Measurements from ENCODE around the gene CCDC197.

The CCDC197 gene

DNA sequence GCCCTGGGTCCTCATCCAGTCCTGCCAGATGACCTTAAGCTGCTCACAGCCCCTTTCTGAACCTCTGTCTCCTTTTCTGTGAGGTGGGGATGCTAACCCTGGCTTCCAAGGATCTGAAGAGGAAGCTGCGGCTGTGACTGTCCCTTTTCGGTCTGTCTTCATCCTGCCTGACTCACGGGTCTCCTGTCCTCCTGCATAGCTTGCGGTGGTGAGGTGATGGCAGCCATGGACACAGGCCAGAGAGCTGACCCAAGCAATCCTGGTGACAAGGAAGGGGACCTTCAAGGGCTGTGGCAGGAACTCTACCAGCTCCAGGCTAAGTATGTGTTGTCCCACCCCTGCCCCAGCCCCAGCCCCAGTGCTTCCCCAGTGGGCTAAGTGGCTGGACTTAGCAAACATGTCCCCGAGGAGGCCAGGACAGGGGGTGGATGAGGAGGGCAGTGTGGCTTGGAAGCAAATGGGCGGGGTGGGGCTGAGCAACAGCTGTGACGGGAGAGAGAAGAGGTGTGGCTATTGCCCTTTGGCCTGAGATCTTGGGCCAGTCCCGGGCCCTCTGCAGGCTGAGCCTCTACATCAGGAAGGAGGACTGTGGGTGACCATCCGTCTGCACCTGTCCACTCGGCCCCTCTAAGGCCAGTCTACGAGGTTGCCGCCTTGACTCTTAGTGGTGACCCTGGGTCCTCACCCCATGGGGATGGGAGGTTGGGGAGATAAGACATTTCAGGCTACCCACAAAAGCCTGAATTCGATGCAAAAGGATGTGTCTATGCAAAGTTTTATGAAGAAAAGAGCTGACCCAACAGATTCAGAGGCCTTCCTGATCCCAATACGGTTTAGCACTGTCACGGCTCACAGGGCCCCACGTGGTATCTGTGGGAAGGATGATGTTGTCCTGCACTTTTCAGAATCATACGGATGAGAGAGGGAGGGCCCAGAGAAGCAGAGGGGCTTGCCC, 1.1 kb downstream of the CCDC197 start:
- Histone ChIP-seq H3K9ac (ENCODE audit: low read depth, low read length) (no peak overlapping the region), H3K27me3 (ENCODE audit: insufficient read depth, low read length) (peaks cover 7% of the 10 kb centered on the region), H3K4me3 (ENCODE audit: low read length) (no peak overlapping the region), H3K27ac (ENCODE audit: low read length) (no peak overlapping the region), H3K36me3 (ENCODE audit: insufficient read depth, low read depth, low read length) (no peaks in the 10 kb centered on the region), H3K9me3 (ENCODE audit: insufficient read depth, low read depth, low read length) (no peaks in the 10 kb centered on the region), H3K4me1 (ENCODE audit: insufficient read depth, low read length) (peaks cover 3% of the 10 kb centered on the region; the same call in 1 of the 2 replicates)

DNA sequence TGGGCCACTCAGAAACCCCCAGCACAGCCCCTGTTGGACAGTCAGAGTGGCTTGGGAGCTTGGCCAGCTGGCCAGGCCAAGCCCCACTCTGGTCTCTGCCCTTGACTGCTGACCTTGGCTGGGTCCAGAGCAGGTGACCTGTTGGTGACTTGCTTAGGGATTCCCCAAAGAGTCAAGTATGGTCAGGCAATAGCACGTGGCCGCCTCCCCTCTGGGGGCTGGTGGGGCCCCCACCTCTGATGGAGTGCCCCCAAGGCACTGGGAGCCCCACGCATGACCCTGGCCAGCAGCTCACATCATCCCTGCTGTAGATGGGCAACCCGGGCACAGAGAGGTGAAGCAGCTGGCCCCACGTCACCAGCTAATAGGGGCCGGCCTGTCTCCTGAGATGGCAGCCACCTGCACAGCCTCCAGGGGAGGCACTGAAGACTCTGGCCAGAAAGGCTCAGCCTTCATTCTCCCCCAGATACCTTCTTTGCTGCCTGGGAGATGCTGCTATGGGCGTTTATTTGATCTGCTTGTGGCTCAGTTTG, 1.8 kb downstream of the CCDC197 start:
- Histone ChIP-seq H3K27me3 (ENCODE audit: insufficient read depth, low read length) (peaks cover 7% of the 10 kb centered on the region), H3K9me3 (ENCODE audit: insufficient read depth, low read depth, low read length) (no peaks in the 10 kb centered on the region), H3K36me3 (ENCODE audit: insufficient read depth, low read depth, low read length) (no peaks in the 10 kb centered on the region), H3K4me3 (ENCODE audit: low read length) (no peak overlapping the region), H3K27ac (ENCODE audit: low read length) (no peak overlapping the region), H3K4me1 (ENCODE audit: insufficient read depth, low read length) (peaks cover 3% of the 10 kb centered on the region; the same call in 1 of the 2 replicates), H3K9ac (ENCODE audit: low read depth, low read length) (no peak overlapping the region)

DNA sequence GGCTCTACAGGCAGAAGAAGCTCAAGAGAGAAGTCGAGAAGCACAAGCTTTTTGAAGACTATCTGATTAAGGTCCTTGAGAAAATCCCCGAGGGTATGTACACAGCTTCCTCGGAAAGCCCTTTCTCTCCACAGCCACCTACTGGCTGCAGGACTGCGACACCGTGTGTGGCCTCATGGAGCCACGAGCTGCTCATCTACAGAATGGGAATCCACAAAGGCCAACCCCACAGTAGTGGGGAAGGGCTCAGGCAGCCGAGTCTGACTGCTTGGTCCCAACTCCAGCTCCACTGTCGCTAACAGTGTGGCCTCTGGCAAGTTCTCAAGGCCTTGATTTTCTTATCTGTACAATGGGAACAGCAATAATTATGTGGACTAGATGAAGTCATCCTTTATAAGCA, 2.5 kb downstream of the CCDC197 start:
- H3K27ac ChIP-seq (ENCODE audit: low read length): no peak overlapping the region
- no peak overlapping the region for H3K4me3 ChIP-seq (ENCODE audit: low read length)
- peaks cover 3% of the 10 kb centered on the region; the same call in 1 of the 2 replicates for H3K4me1 ChIP-seq (ENCODE audit: insufficient read depth, low read length)
- H3K9ac ChIP-seq (ENCODE audit: low read depth, low read length): no peak overlapping the region
- H3K27me3 ChIP-seq (ENCODE audit: insufficient read depth, low read length): peaks cover 7% of the 10 kb centered on the region
- H3K36me3 ChIP-seq (ENCODE audit: insufficient read depth, low read depth, low read length): no peaks in the 10 kb centered on the region
- H3K9me3 ChIP-seq (ENCODE audit: insufficient read depth, low read depth, low read length): no peaks in the 10 kb centered on the region

GRCh38 chr14:94000267-94000666, 3.2 kb downstream of the CCDC197 start:
- H3K4me3 ChIP-seq (ENCODE audit: low read length): no peak overlapping the region
- peaks cover 7% of the 10 kb centered on the region for H3K27me3 ChIP-seq (ENCODE audit: insufficient read depth, low read length)
- H3K9me3 ChIP-seq (ENCODE audit: insufficient read depth, low read depth, low read length): no peaks in the 10 kb centered on the region
- no peaks in the 10 kb centered on the region for H3K36me3 ChIP-seq (ENCODE audit: insufficient read depth, low read depth, low read length)
- H3K9ac ChIP-seq (ENCODE audit: low read depth, low read length): no peak overlapping the region
- H3K4me1 ChIP-seq (ENCODE audit: insufficient read depth, low read length): peaks cover 3% of the 10 kb centered on the region; the same call in 1 of the 2 replicates
- H3K27ac ChIP-seq (ENCODE audit: low read length): no peak overlapping the region

DNA sequence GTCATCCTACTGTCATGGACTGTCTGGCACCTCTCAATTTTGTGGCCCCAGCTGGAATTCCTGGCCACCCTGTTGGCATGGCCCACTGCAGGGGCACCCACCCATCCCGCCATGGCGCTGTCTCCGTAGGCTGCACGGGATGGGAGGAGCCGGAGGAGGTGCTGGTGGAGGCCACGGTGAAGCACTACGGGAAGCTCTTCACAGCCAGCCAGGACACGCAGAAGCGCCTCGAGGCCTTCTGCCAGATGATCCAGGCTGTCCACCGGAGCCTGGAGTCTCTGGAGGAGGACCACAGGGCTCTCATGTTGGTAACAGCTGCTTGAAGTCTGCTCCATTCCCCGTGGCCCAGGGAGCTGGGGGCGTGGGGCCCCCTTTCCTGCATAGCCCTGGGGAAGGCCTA, 3.9 kb downstream of the CCDC197 start:
- no peak overlapping the region for H3K27ac ChIP-seq (ENCODE audit: low read length)
- H3K4me1 ChIP-seq (ENCODE audit: insufficient read depth, low read length): no peaks in the 10 kb centered on the region
- H3K9ac ChIP-seq (ENCODE audit: low read depth, low read length): no peak overlapping the region
- peaks cover 7% of the 10 kb centered on the region for H3K27me3 ChIP-seq (ENCODE audit: insufficient read depth, low read length)
- H3K4me3 ChIP-seq (ENCODE audit: low read length): no peak overlapping the region
- no peaks in the 10 kb centered on the region for H3K36me3 ChIP-seq (ENCODE audit: insufficient read depth, low read depth, low read length)
- H3K9me3 ChIP-seq (ENCODE audit: insufficient read depth, low read depth, low read length): no peaks in the 10 kb centered on the region

DNA sequence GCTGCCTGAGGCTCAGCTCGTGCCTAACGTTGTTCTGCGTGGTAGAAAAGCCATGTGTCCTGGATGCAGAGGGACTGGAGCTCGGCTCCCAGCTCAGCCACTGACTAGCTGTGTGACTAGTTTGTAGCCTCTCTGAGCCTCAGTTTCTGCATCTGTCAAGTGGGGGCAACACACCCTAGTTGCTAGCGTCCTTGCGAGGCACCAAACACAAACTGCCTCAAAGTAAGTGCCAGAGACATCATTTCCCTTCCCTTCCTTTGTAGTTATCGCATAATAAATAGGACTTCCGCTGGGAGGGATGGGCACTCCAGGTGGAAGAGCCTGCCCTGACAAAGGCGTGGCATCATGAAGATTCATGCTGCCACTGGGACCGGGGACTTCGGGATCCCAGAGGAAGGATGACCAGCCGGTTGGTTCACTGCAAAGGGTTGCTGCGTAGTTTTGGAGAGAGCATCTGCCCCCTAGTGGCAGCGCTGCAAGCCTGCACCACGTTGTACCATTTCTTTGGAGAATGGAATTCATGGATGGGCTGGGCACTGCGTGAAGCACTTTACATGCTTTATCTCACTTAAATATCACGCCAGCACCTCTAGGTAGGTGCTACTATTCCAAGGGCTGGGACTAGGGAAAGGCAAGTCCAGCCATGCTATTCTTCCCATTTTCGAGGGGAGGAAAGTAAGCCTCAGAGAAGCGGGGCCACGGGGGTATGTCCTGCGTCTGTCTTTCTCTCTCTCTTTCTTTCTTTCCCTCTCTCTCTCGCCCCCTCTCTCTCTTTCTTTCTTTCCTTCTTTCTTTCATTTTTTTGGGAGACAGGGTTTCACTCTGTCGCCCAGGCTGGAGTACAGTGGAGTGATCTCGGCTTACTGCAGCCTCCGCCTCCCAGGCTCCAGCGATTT, 4.6 kb downstream of the CCDC197 start:
- no peak overlapping the region for H3K4me3 ChIP-seq (ENCODE audit: low read length)
- no peak overlapping the region for H3K27ac ChIP-seq (ENCODE audit: low read length)
- H3K36me3 ChIP-seq (ENCODE audit: insufficient read depth, low read depth, low read length): no peaks in the 10 kb centered on the region
- no peaks in the 10 kb centered on the region for H3K4me1 ChIP-seq (ENCODE audit: insufficient read depth, low read length)
- H3K9me3 ChIP-seq (ENCODE audit: insufficient read depth, low read depth, low read length): no peaks in the 10 kb centered on the region
- no peak overlapping the region for H3K9ac ChIP-seq (ENCODE audit: low read depth, low read length)
- H3K27me3 ChIP-seq (ENCODE audit: insufficient read depth, low read length): peaks cover 7% of the 10 kb centered on the region

- H3K27ac ChIP-seq (ENCODE audit: low read length): no peak overlapping the region
- no peaks in the 10 kb centered on the region for H3K4me1 ChIP-seq (ENCODE audit: insufficient read depth, low read length)
- H3K9ac ChIP-seq (ENCODE audit: low read depth, low read length): no peak overlapping the region
Observed at GRCh38 chr14:94003397-94003796, 6.3 kb downstream of the CCDC197 start.

DNA sequence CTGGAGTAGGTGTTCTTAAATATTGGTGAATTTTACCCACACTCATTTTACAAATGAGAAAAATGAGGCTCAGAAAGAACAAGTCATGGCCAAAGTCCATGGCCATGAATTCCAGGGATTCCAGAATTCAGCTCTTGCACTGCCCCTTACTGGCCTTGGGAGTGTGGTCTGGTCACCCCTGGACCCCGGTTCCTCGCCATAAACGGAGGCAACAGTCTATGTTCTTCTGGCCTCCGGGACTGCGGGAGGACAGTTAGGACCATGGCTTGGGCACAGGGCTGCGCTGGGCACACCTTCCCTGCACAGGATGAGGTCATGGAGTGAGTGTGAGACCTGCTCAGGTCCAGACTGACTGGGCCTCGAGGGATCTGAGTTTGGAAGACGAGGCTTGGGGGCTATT, 6.9 kb downstream of the CCDC197 start:
- no peaks in the 10 kb centered on the region for H3K9me3 ChIP-seq (ENCODE audit: insufficient read depth, low read depth, low read length)
- H3K4me1 ChIP-seq (ENCODE audit: insufficient read depth, low read length): no peaks in the 10 kb centered on the region
- H3K36me3 ChIP-seq (ENCODE audit: insufficient read depth, low read depth, low read length): no peaks in the 10 kb centered on the region
- peaks cover 7% of the 10 kb centered on the region for H3K27me3 ChIP-seq (ENCODE audit: insufficient read depth, low read length)
- no peak overlapping the region for H3K27ac ChIP-seq (ENCODE audit: low read length)
- no peak overlapping the region for H3K9ac ChIP-seq (ENCODE audit: low read depth, low read length)
- no peak overlapping the region for H3K4me3 ChIP-seq (ENCODE audit: low read length)

More at GRCh38 chr14:94003397-94003796, 6.3 kb downstream of the CCDC197 start:
- Histone ChIP-seq H3K27me3 (ENCODE audit: insufficient read depth, low read length) (peaks cover 7% of the 10 kb centered on the region), H3K36me3 (ENCODE audit: insufficient read depth, low read depth, low read length) (no peaks in the 10 kb centered on the region), H3K4me3 (ENCODE audit: low read length) (no peak overlapping the region), H3K9me3 (ENCODE audit: insufficient read depth, low read depth, low read length) (no peaks in the 10 kb centered on the region)

DNA sequence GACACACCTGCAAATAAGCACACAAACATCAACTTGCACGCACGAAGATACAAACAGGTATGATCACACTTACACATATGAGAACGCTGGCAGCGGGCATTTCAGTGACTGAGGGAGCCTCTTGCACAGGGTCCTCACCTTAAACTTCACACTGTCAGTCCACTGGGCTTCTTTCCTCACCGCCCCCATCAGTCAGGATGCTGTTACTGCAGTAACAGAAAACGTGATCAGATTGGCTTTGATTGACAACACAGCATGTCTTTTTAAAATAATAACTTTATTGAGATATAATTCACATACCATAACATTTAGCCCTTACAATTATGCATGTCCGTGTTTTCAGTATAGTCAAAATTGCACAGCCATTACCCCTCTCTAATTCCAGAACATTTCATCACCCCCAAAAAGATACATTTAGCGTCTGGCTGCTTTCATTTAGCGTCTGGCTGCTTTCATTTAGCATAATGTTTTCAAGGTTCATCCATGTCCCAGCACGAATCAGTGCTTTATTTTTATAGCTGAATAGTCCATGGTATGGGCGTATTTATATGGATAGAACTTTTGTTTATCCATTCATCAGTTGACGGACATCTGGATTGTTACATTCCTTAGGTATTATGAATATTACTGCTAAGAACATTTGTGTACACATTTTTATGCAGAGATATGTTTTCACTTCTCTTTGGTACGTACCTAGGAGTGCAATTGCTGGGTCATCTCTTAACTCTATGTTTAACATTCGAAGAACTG, 8.4 kb downstream of the CCDC197 start:
- peaks cover 7% of the 10 kb centered on the region for H3K27me3 ChIP-seq (ENCODE audit: insufficient read depth, low read length)
- H3K36me3 ChIP-seq (ENCODE audit: insufficient read depth, low read depth, low read length): no peaks in the 10 kb centered on the region
- H3K9me3 ChIP-seq (ENCODE audit: insufficient read depth, low read depth, low read length): no peaks in the 10 kb centered on the region
- H3K27ac ChIP-seq (ENCODE audit: low read length): no peak overlapping the region
- H3K9ac ChIP-seq (ENCODE audit: low read depth, low read length): no peak overlapping the region
- no peaks in the 10 kb centered on the region for H3K4me1 ChIP-seq (ENCODE audit: insufficient read depth, low read length)
- no peak overlapping the region for H3K4me3 ChIP-seq (ENCODE audit: low read length)

- H3K4me3 ChIP-seq (ENCODE audit: low read length): no peak overlapping the region
Observed at GRCh38 chr14:94008234-94008633, 11.1 kb downstream of the CCDC197 start.

DNA sequence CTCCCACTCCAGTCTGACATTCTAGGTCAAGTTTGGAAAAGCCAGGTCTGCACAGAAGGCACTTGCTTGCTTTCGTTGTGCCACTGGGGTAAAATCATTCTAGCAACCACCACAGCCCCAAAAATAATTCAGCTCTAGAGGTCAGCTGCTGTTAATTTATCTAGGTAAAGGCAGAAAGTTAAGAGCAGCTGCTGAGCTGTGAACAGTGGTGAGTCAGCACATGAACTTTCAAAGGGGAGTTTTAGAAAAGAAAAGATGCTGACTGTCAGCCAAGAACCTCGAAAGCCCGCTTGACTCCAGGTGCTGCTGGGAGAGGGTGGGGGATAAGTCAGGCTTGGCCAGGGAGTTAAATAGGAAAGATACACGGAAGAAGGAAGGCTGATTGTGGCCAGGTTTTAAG, 12.7 kb downstream of the CCDC197 start:
- H3K9me3 ChIP-seq (ENCODE audit: insufficient read depth, low read depth, low read length): no peaks in the 10 kb centered on the region
- H3K4me1 ChIP-seq (ENCODE audit: insufficient read depth, low read length): no peaks in the 10 kb centered on the region
- no peak overlapping the region for H3K4me3 ChIP-seq (ENCODE audit: low read length)
- H3K9ac ChIP-seq (ENCODE audit: low read depth, low read length): no peak overlapping the region
- H3K27me3 ChIP-seq (ENCODE audit: insufficient read depth, low read length): no peaks in the 10 kb centered on the region
- no peaks in the 10 kb centered on the region for H3K36me3 ChIP-seq (ENCODE audit: insufficient read depth, low read depth, low read length)
- H3K27ac ChIP-seq (ENCODE audit: low read length): no peak overlapping the region

More at GRCh38 chr14:94008234-94008633, 11.1 kb downstream of the CCDC197 start:
- Histone ChIP-seq H3K27me3 (ENCODE audit: insufficient read depth, low read length) (no peaks in the 10 kb centered on the region), H3K4me1 (ENCODE audit: insufficient read depth, low read length) (no peaks in the 10 kb centered on the region), H3K9me3 (ENCODE audit: insufficient read depth, low read depth, low read length) (no peaks in the 10 kb centered on the region), H3K36me3 (ENCODE audit: insufficient read depth, low read depth, low read length) (no peaks in the 10 kb centered on the region), H3K27ac (ENCODE audit: low read length) (no peak overlapping the region), H3K9ac (ENCODE audit: low read depth, low read length) (no peak overlapping the region)
